NCI-H510A treated with DMSO at 0.1 percent for 48 hours (cell line): Measurements from ENCODE around the gene PRKCB.

ENCODE experiments used
- DNase-seq: peaks from one replicate; lab custom pipeline; 2025; lab: John Stamatoyannopoulos, UW

Gene PRKCB

GRCh38 chr16:23968176-23968575, 132.4 kb downstream of the PRKCB start:
- no peak for DNase-seq

- DNase-seq: no peak
These were observed 133.9 kb downstream of the PRKCB start for GRCh38 chr16:23969468-23970297.

GRCh38 chr16:23974223-23974622, 138.4 kb downstream of the PRKCB start:
- no peak for DNase-seq

- no peak for DNase-seq
These were observed 139.5 kb downstream of the PRKCB start for GRCh38 chr16:23975293-23975692.

- DNase-seq: no peak
These were observed 140.3 kb downstream of the PRKCB start for GRCh38 chr16:23976091-23976490.

- no peak for DNase-seq
These were observed 140.7 kb downstream of the PRKCB start for GRCh38 chr16:23976524-23976923.

GRCh38 chr16:23979441-23979840, 143.7 kb downstream of the PRKCB start:
- DNase-seq: no peak

GRCh38 chr16:23979982-23980381, 144.2 kb downstream of the PRKCB start:
- DNase-seq: no peak

GRCh38 chr16:23981429-23982399, 145.9 kb downstream of the PRKCB start:
- no peak for DNase-seq

GRCh38 chr16:23986455-23986854, 150.7 kb downstream of the PRKCB start:
- no peak for DNase-seq

GRCh38 chr16:23987443-23987842, 151.7 kb downstream of the PRKCB start:
- no peak for DNase-seq

- no peak for DNase-seq
These were observed 154.7 kb downstream of the PRKCB start for GRCh38 chr16:23990507-23990906.

- DNase-seq: no peak
These were observed 155.3 kb downstream of the PRKCB start for GRCh38 chr16:23991066-23991465.

- no peak for DNase-seq
These were observed 158.8 kb downstream of the PRKCB start for GRCh38 chr16:23994615-23995014.

- DNase-seq: no peak
These were observed 160.6 kb downstream of the PRKCB start for GRCh38 chr16:23996258-23996955.

- DNase-seq: no peak
These were observed 163.0 kb downstream of the PRKCB start for GRCh38 chr16:23998771-23999170.

GRCh38 chr16:23999663-24000062, 163.9 kb downstream of the PRKCB start:
- DNase-seq: no peak

- no peak for DNase-seq
These were observed 165.9 kb downstream of the PRKCB start for GRCh38 chr16:24001710-24002109.

- no peak for DNase-seq
These were observed 166.8 kb downstream of the PRKCB start for GRCh38 chr16:24002619-24003018.

GRCh38 chr16:24005577-24005976, 169.8 kb downstream of the PRKCB start:
- DNase-seq: no peak

- no peak for DNase-seq
These were observed 171.6 kb downstream of the PRKCB start for GRCh38 chr16:24007391-24007790.

GRCh38 chr16:24007934-24008333, 172.2 kb downstream of the PRKCB start:
- DNase-seq: no peak
